Measurements from ENCODE around the gene ZNF296.

ZNF296 gene

DNA sequence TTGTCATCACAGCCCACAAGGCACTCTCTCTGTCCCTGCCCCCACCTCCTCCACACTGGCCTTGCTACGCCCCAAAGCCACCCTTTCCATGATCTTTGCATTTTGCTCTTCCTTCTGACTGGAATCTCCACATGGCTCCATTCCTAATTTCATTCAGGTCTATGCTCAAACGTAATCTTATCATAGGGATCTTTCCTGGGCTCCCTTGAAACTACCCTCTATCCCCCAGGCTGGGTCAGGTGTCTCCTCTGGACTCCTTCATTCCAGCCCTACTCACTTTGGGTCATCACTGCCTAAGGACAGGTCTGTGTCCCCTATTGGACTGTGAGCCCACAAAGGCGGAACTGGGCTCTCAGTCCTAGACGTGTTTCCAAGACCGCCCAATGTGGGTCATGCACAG lies 5.9 kb upstream of the ZNF296 start:
- DNase-seq (ENCODE audit: low read depth): no peak

DNA sequence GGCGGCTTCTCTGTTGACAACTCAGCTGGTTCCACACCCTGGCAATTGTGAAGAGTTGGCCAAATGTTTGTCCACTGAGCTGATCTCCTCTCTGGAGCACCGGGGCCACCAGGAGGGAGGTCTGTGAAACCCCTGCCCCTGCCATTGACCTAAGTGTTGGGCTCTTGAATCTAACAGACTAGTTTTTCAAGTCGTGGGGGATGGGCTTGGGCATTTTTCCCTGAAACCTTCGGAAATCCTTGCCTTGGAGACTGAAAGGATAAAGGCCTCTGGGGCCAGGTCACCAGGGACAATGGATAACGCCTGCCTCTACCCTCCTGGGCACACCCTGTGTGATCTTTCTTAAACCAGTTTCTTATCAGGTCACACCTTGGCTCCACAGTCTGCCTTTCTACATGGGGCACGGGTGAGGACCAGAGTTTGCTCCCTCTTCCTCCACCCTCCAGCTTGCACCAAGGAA lies 3.7 kb upstream of the ZNF296 start:
- no peak for DNase-seq (ENCODE audit: low read depth)

GRCh38 chr19:45079063-45079910 lies 3.0 kb upstream of the ZNF296 start, which contains the start of gene GEMIN7:
TSS of gene GEMIN7 (plus strand) at chr19:45079260. CDS start at chr19:45090115, 10,855 bp downstream.
- peak; percentile 76 for DNase-seq (ENCODE audit: low read depth)

DNA sequence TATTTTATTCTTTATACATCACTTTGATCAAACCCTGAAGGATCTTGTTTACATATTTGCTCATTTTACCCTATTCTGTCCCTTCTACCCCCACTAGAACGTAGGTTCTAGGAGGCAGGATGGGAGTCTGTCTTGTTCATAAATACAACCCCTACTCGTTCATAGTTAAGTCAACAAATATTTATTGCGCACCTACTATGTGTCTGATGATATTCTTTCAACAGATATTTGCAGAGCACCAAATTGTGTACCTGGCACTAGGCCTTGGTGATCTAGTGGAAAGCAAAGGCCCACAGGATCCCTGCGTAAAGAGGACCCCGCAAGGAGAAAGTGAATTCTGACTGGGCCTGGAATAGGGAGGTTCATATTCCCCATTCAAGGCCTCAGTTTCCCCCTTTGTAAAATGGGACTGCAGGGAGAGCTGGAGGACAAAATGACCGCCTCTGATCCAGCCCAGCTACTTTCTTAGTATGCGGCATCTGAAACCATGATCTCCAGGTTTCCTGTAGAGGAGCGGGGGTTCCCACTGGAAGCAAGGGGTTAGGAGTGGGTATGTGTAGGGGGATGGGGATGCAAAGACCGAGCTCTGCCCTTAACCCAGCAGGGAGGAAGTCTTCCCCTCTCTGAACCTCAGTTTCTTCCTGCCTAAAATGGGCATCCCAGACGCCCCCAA lies 2.2 kb upstream of the ZNF296 start:
- DNase-seq (ENCODE audit: low read depth): no peak

DNA sequence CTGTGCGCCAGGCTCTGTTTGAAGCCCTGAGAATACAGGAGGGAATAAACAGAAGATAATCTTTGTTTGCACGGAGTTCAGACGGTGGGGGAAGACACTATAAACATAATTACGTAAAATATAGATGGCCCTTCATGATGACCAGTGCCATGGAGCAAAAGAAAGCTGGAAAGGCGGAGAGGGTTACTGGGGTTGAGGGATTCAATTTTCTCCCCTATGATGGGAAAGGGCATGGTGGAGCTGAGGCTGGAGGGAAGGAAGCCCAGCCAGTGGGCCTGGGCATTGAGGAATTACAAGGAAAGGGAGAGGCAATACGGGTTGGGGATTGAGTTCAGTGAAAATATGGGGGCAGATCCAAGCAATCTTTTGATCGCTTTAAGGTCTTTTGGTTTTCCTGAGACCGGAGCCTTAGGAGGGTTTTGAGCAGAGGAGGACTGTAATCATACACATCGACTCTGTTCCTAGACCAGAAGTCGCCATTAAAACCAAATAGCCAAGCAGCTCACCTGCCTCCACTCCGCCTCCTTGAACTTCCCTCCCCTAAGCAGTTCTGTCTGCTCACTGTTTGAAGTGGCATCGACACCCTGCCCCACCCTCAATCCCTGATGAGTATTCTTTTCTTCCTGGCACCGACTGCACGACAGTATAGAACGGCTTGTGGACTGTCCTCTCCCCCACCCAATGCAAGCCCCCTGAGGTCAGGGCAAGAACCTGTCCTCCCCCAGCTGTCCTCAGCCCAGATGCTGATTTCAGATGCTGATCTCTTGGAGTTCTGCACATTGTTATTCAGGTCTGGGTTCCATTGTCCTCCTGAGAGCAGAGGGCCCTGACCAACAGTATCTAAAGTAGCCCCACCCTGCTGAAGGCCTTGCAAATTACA lies 813 bp upstream of the ZNF296 start:
- no peak for DNase-seq (ENCODE audit: low read depth)

DNA sequence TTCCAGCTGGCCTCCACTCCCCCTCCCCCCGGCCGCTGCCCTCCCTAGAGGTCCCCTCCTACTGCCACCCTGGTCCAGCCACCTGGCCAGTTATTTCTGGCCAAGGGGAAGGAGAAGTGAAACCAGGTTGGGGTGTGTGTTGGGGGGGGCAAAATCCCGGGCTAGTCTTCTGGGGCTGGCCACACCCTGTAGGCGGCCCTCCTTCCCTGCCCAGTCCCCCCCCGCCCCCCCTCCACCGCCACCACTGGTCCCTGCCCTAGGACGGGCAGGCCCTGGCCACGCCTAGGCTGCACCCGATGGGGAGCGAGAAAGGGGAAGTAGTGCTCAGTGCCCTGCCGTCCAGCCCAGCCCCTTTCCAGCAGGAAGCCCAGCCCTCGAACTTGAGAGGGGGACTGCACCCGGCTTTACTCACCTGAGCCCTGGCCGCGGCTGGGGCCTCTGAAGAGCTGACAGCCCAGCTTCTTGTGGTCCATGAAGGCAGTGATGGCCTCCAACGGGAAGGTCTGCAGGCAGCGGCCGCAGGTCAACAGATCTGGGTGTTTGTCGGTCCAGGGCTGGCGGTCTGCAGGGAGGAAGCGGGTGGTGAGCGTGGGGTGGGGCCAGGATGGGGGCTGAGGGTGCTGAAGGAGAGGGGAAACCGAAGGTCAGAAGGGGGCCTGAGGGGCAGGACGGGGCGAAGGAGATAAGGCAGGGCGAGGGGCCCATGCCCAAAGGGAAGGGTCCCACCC lies 813 bp downstream of the ZNF296 start:
- DNase-seq (ENCODE audit: low read depth): no peak

DNA sequence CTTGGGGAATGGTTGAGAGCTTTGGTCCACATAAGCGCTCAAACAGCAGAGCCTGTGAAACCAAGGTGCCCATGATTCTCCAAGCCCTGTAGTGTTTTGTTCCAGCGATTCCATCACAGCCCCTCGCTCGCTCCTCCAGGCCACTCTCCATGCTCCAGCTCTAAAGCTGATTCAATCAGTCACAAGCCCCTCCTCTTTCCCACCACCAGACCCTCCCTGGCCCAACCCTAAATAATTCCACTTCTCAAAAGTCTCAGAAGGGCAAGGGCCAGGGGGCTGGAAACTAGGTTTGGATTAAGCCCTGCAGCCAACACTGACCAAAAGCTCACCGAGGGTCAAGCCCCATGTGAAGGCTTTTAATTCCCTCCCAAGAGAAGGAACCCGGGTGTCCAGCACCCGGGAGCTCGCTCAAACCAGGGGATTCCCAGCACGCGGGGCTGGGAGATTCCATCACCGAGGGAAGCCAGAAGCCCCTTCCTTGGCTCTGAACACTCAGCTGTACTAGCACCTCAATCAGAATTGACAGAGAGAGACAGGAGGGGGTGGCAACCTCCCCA lies 1.5 kb downstream of the ZNF296 start:
- no peak for DNase-seq (ENCODE audit: low read depth)

GRCh38 chr19:45071969-45072790 lies 4.1 kb downstream of the ZNF296 start:
- DNase-seq (ENCODE audit: low read depth): no peak

GRCh38 chr19:45071545-45071938 lies 4.7 kb downstream of the ZNF296 start:
- DNase-seq (ENCODE audit: low read depth): no peak

DNA sequence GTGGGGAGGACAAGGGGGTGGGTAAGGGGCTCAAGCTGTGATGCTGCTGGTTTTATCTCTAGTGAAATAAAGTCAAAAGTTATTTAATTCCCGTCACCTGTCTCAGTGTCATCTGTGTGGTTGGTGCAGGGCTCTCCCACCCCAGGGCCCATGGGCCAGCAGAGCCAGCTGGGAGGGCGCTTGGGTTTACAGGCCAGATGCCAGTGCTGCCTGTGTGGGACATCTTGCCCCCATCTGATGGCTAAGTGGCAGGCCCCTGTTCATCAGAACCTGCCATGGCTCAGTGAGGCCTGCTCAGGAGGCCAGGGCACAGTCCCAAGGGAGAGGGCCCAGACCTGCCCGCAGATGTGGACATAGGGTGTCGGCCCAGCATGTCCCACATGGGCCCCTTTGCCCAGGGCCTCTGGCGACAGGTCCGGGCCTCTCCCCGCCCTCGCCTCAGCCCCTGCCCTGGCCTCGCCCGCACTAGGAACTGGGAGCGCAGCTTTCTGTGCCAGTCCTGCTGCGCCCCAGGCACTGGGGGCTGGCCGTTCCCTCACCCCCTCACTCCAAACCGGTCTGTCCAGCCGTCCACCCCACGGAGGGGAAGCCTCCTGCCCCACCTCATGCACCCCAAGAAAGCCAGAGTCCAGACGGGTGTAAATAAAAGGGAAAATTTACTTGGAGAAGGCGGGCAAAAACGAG lies 5.3 kb downstream of the ZNF296 start:
- no peak for DNase-seq (ENCODE audit: low read depth)

- no peak for DNase-seq (ENCODE audit: low read depth)
These were observed 6.1 kb downstream of the ZNF296 start for GRCh38 chr19:45070214-45070613.

GRCh38 chr19:45069056-45069455 lies 7.2 kb downstream of the ZNF296 start:
- no peak for DNase-seq (ENCODE audit: low read depth)

GRCh38 chr19:45068041-45068440 lies 8.2 kb downstream of the ZNF296 start:
- no peak for DNase-seq (ENCODE audit: low read depth)

- DNase-seq (ENCODE audit: low read depth): no peak
These were observed 9.2 kb downstream of the ZNF296 start for GRCh38 chr19:45066921-45067661.

DNA sequence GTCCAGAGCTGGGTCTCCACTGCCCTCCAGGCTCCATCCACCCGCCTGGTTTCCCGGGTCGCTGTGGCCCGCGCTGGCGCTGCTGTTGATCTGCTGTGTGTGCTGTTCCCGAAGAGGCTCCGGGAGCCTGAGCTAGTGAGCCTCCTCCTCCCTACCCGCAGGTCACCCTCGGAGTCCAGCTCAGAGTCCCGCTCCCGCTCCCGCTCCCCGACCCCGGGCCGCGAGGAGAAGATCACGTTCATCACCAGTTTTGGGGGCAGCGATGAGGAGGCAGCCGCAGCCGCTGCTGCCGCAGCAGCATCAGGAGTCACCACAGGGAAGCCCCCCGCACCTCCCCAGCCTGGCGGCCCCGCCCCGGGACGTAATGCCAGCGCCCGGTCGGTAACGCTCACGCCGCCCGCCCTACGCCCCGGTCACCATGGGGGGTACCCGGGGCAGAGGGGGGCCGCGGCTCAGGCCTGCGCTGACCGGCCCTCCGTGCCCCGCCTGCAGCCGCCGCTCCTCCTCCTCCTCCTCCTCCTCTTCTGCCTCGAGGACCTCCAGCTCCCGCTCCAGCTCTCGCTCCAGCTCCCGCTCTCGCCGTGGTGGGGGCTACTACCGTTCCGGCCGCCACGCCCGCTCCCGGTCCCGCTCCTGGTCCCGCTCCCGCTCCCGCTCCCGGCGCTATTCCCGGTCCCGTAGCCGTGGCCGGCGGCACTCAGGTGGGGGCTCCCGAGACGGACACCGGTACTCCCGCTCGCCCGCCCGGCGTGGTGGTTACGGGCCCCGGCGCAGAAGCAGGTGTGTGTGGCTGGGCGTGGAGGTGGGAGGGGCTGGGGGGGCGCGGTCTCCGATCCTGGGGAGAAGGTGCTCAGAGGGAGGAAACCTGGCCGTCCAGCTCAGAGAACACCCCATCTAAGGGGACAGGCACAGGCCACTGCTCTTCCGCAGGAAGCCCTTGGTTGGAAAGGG lies 12.2 kb downstream of the ZNF296 start:
- no peak for DNase-seq (ENCODE audit: low read depth)

GRCh38 chr19:45061965-45062364 lies 14.3 kb downstream of the ZNF296 start:
- no peak for DNase-seq (ENCODE audit: low read depth)

DNA sequence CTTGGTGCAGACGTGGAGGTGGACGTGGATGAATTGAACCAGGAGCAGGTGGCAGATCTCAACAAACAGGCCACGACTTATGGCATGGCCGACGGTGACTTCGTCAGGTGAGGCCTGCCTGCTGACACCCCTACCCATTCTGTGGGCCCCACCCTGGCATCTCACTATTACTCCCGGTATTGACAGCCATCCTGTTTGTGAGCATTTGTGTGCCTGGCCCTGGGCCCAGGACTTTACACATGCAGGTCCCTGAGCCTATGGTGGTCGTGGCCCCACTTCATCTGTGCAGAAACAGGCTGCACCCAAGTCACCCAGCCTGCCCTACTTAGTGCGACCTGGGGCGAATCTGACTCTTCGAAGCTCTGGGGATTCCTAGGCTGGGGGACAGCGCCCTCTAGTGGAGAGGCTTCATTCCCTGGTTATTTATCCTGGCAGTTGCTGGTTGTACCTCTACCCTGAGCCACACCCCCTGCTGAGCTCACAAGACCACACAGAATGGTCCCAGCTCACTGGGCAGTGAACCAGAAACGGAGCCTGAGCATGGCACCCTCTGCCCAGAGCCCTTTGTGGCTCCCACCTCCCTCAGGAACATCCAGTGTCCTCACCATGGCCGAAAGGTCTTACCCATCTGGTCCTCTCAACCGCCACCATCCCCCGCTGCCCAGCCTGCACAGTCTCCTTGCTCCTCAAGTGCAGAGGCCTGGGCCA lies 16.9 kb downstream of the ZNF296 start:
- DNase-seq (ENCODE audit: low read depth): peak; percentile 70
